GM10248 (cell line): ENCODE results near the gene ZNF428.
"Not testable (repeated sequence)": the region's sequence is repeated elsewhere in the genome, so short reads cannot be mapped to it uniquely, and the experiment has no call there.

Experiments used
- CTCF ChIA-PET: fragments of 300-600 bp; sonication (Branson Sonifier 250); formaldehyde crosslinking; extraction: SDS; loops from one replicate; lab custom pipeline; 2021; ENCODE audit warnings: antibody characterized with exemption; lab: Yijun Ruan, JAX
- POLR2A ChIA-PET: fragments of 350-650 bp; sonication (Branson Sonifier 250); formaldehyde crosslinking; extraction: SDS; loops from one replicate; lab custom pipeline; 2020; ENCODE audit warnings: antibody characterized with exemption; lab: Yijun Ruan, JAX
- DNase-seq: peaks from one replicate; pipeline ENCODE4 v3.0.0; 2012; ENCODE audit errors: extremely low spot score
- CTCF ChIP-seq: IDR thresholded peaks from 2 replicates; pipeline ENCODE4 v1.5.1; 2012; ENCODE audit warnings: mild to moderate bottlenecking, low read depth; ENCODE audit errors: extremely low read depth, missing control alignments, control extremely low read depth

Gene ZNF428

GRCh38 chr19:43652546-43652874 lies 33.1 kb upstream of the ZNF428 start:
- CTCF ChIA-PET = interaction anchor here (1.0 to 3.2 kb wide), 6 partner anchors 9 to 133 kb away, joined by 3 to 10 read pairs (median 4); no protein-coding TSS in a partner anchor
- POLR2A ChIA-PET = no interaction called here
- no peak for DNase-seq
- TF ChIP-seq CTCF = no peak

DNA sequence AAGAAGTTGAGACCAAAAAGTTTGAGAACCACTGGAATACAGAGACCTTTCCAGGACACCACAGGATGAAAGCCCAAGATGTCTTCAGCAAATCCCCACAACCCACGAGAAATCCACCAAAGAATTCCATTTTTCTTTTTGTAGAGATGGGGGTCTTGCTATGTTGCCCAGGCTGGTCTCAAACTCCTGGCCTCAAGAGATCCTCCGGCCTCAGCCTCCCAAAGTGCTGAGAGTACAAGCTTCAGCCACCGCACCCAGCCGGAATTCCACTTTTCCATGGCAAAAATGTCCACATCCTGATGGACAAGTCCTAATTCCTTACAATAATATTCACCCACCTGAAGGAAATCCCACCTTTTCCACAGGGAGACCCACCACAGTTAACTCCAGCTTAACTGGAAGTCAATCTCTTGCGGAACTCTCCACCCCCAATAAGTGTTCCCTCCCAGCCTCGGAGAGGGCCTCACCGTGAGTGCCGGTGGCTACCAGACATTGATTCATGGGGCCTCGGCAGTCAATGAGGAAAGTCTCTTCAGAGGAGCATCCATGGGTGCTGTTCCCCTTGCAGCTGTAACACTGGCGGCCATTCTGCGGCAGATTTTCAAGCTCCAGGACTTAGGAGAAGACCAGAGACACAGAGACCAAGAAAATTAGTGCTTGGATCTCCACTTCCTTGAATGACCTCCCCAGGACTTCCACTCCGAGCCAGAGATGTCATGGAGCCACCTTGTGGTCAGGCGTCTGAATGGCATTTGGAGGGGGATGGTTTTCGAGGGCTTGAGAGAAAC lies 32.5 kb upstream of the ZNF428 start:
- POLR2A ChIA-PET = no interaction called here
- peak; percentile 62 for DNase-seq
- CTCF ChIA-PET = interaction anchor here (1.0 to 3.2 kb wide), 8 partner anchors 10 to 132 kb away, joined by 3 to 10 read pairs (median 4); no protein-coding TSS in a partner anchor
- peak; percentile 73 for TF ChIP-seq CTCF

DNA sequence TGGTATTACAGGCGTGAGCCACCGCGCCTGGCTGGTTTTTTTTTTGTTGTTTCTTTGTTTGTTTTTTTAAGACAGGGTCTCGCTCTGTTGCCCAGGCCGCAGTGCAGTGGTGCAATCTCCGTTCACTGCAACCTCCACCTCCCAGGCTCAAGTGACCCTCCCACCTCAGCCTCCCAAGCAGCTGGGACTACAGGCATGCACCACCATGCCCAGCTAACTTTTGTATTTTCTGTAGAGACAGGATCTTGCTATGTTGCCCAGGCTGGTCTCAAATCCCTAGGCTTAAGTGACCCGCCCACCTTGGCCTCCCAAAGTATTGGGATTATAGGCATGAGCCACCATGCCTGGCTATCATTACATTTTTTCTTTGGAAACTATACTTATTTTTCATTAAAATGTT lies 30.8 kb upstream of the ZNF428 start:
- ChIA-PET CTCF (interaction anchor here (1.3 to 3.2 kb wide), 2 partner anchors 11 to 95 kb away, joined by 5 to 10 read pairs; no protein-coding TSS in a partner anchor), POLR2A (interaction anchor here (0.6 kb wide), 1 partner anchor 436 kb away, joined by 3 read pairs; no protein-coding TSS in a partner anchor)
- DNase-seq = not testable (repeated sequence)

GRCh38 chr19:43649514-43649913 lies 30.1 kb upstream of the ZNF428 start:
- POLR2A ChIA-PET = interaction anchor here (0.5 to 0.6 kb wide), 2 partner anchors 263 to 435 kb away, joined by 3 to 4 read pairs; no protein-coding TSS in a partner anchor
- TF ChIP-seq CTCF = no peak
- CTCF ChIA-PET = interaction anchor here (0.9 to 1.7 kb wide), 3 partner anchors 12 to 162 kb away, joined by 3 to 5 read pairs (median 5); no protein-coding TSS in a partner anchor
- DNase-seq = no peak

- POLR2A ChIA-PET = no interaction called here
- CTCF ChIA-PET = interaction anchor here (0.9 to 1.7 kb wide), 3 partner anchors 20 to 163 kb away, joined by 3 to 5 read pairs (median 5); no protein-coding TSS in a partner anchor
- DNase-seq = no peak
Measured at GRCh38 chr19:43648633-43649032, 29.2 kb upstream of the ZNF428 start.

GRCh38 chr19:43644181-43644580 lies 24.8 kb upstream of the ZNF428 start:
- ChIA-PET CTCF (no interaction called here), POLR2A (no interaction called here)
- no peak for DNase-seq
- TF ChIP-seq CTCF = no peak

More at GRCh38 chr19:43648633-43649032, 29.2 kb upstream of the ZNF428 start:
- TF ChIP-seq CTCF = no peak

GRCh38 chr19:43643326-43643725 lies 23.9 kb upstream of the ZNF428 start:
- no peak for TF ChIP-seq CTCF
- CTCF ChIA-PET = interaction anchor here (1.1 to 1.6 kb wide), 2 partner anchors 19 to 88 kb away, joined by 3 to 4 read pairs; no protein-coding TSS in a partner anchor
- POLR2A ChIA-PET = interaction anchor here (0.6 kb wide), 1 partner anchor 25 kb away, joined by 5 read pairs; no protein-coding TSS in a partner anchor
- no peak for DNase-seq
